Astrocyte (in vitro differentiated cells and primary cell): Measurements from ENCODE around the gene ZSWIM3. TPM values are rescaled to one million over a fixed set of nuclear protein-coding genes. Genes with fewer than 3 reads are reported as not detected.

Source experiments
- DNase-seq: peaks from one replicate; pipeline ENCODE4 v3.0.0-alpha.2; 2010; ENCODE audit warnings: low read depth
- FAIRE-seq: peaks from 2 replicates; lab custom pipeline; 2011; peaks lifted over from hg19 to GRCh38; lab: Jason Lieb, UNC
- H2AFZ ChIP-seq: 2 replicates; pipeline ENCODE4 v1.6.0; 2012; ENCODE audit warnings: low read depth, low read length, inconsistent platforms
- H3K27ac ChIP-seq: 2 replicates; pipeline ENCODE4 v1.5.1; 2011; ENCODE audit warnings: low read depth, low read length, inconsistent platforms
- H3K27me3 ChIP-seq: 2 replicates; pipeline ENCODE4 v1.6.0; 2011; ENCODE audit warnings: low read length, inconsistent platforms; ENCODE audit not compliant: insufficient read depth
- H3K36me3 ChIP-seq: 2 replicates; pipeline ENCODE4 v1.5.1; 2011; ENCODE audit warnings: low read length, inconsistent platforms; ENCODE audit not compliant: insufficient read depth
- H3K4me1 ChIP-seq: 2 replicates; pipeline ENCODE4 v1.5.1; 2011; ENCODE audit warnings: low read length, inconsistent platforms; ENCODE audit not compliant: insufficient read depth
- H3K4me2 ChIP-seq: 2 replicates; pipeline ENCODE4 v1.6.0; 2012; ENCODE audit warnings: low read length, inconsistent platforms
- H3K4me3 ChIP-seq: 2 replicates; pipeline ENCODE4 v1.5.1; 2011; ENCODE audit warnings: low read depth, mild to moderate bottlenecking, low read length, inconsistent platforms; ENCODE audit not compliant: insufficient read depth
- H3K79me2 ChIP-seq: 2 replicates; pipeline ENCODE4 v1.6.0; 2012; ENCODE audit warnings: mild to moderate bottlenecking, low read length, inconsistent platforms; ENCODE audit not compliant: insufficient read depth
- H3K9ac ChIP-seq: 2 replicates; pipeline ENCODE4 v1.6.0; 2012; ENCODE audit warnings: mild to moderate bottlenecking, low read length, inconsistent platforms
- H3K9me3 ChIP-seq: 2 replicates; pipeline ENCODE4 v1.5.1; 2012; ENCODE audit warnings: low read depth, mild to moderate bottlenecking, low read length, inconsistent platforms; ENCODE audit not compliant: insufficient read depth
- H4K20me1 ChIP-seq: 2 replicates; pipeline ENCODE4 v1.6.0; 2012; ENCODE audit warnings: low read length, inconsistent platforms; ENCODE audit not compliant: insufficient read depth
- H3K27ac Mint-ChIP-seq: one replicate; pipeline ENCODE4 v1.8.0; 2021; ENCODE audit warnings: mild to moderate bottlenecking, mixed read lengths; ENCODE audit not compliant: unreplicated experiment
- H3K27me3 Mint-ChIP-seq: one replicate; pipeline ENCODE4 v1.8.0; 2021; ENCODE audit warnings: low read depth, mixed read lengths; ENCODE audit not compliant: unreplicated experiment
- H3K36me3 Mint-ChIP-seq: one replicate; pipeline ENCODE4 v1.8.0; 2021; ENCODE audit warnings: low read depth, mixed read lengths; ENCODE audit not compliant: unreplicated experiment
- H3K4me1 Mint-ChIP-seq: one replicate; pipeline ENCODE4 v1.8.0; 2021; ENCODE audit warnings: low read depth, mixed read lengths; ENCODE audit not compliant: unreplicated experiment
- H3K4me3 Mint-ChIP-seq: one replicate; pipeline ENCODE4 v1.8.0; 2021; ENCODE audit warnings: mild to moderate bottlenecking, moderate library complexity, mixed read lengths; ENCODE audit not compliant: unreplicated experiment
- H3K9me3 Mint-ChIP-seq: one replicate; pipeline ENCODE4 v1.8.0; 2021; ENCODE audit warnings: mild to moderate bottlenecking, mixed read lengths; ENCODE audit not compliant: unreplicated experiment
- EZH2 ChIP-seq: IDR thresholded peaks from 2 replicates; pipeline ENCODE4 v1.6.1; 2012; ENCODE audit warnings: mild to moderate bottlenecking, low read length, inconsistent platforms; ENCODE audit not compliant: insufficient read depth
- total RNA-seq: library from RNA; stranded (reverse); gene quantifications from 2 replicates; pipeline ENCODE4 v1.2.1, GENCODE V29; 2021
- TF ChIP-seq, protein P1 (sequence below): IDR thresholded peaks from 2 replicates; pipeline ENCODE4 v1.5.1; 2011; ENCODE audit warnings: low read depth, mild to moderate bottlenecking, inconsistent platforms, low read length, moderate library complexity; ENCODE audit not compliant: insufficient read depth

The ZSWIM3 gene
- total RNA-seq, 1 donor from 2014 or later = 4.7 TPM

DNA sequence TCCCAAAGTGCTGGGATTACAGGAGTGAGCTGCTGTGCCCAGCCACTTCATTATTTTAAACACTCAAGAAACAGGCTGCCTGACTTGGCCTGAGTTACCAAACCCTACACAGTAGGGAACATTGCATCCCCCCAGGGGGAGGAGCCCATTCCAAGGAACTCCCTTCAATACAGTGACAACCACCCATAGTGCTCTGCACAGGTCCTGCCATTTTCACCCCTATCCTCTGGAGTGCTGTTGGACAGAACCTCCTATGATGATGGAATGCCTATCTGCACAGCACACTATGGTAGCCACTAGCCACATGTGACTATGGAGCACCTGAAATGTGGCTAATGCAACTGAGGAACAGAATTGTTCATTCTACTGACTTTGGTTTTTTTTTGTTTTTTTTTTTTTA lies 12.0 kb upstream of the ZSWIM3 start:
- H3K36me3 Mint-ChIP-seq = peaks cover 23% of the 10 kb centered on the region

DNA sequence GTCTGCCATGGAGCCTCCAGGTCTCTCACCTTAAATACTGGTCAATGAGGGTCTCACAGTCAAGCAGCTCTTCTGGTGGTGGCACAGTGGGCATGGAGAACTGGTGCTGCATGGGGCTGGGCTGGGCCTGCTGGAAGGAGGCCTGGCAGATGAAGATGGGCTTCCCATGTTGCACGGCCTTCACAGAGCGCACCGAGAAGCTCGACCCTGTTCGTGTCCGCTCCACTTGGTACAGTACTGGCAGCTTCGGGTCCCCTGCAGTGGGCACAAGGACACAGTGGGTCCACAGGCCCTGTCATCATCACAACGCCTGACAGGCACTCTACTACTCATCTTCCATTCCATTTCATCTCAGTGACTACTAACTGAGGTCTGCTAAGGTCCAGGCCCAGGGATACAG lies 9.0 kb upstream of the ZSWIM3 start:
- H3K36me3 ChIP-seq = peaks cover 12% of the 10 kb centered on the region
- no peak overlapping the region for H3K9ac ChIP-seq
- H3K4me1 Mint-ChIP-seq = no peaks in the 10 kb centered on the region
- no peak overlapping the region for H3K4me2 ChIP-seq
- no peak overlapping the region for H3K4me3 Mint-ChIP-seq
- H3K9me3 ChIP-seq = no peaks in the 10 kb centered on the region
- no peak overlapping the region for H3K27ac Mint-ChIP-seq
- DNase-seq (no peak), FAIRE-seq (no peak)
- H3K79me2 ChIP-seq = no peaks in the 10 kb centered on the region
- peaks cover 20% of the 10 kb centered on the region for H3K36me3 Mint-ChIP-seq
- H3K27me3 ChIP-seq = no peaks in the 10 kb centered on the region
- peaks cover 6% of the 10 kb centered on the region for H4K20me1 ChIP-seq
- no peak for TF ChIP-seq EZH2
- H3K4me3 ChIP-seq = no peak overlapping the region
- no peaks in the 10 kb centered on the region for H3K4me1 ChIP-seq
- no peaks in the 10 kb centered on the region for H3K9me3 Mint-ChIP-seq
- H3K27ac ChIP-seq = no peak overlapping the region
- no peak overlapping the region for H2AFZ ChIP-seq
- no peaks in the 10 kb centered on the region for H3K27me3 Mint-ChIP-seq

More for the DNA sequence above, 12.0 kb upstream of the ZSWIM3 start:
- Mint-ChIP-seq H3K27ac (no peak overlapping the region), H3K4me3 (no peak overlapping the region), H3K9me3 (no peaks in the 10 kb centered on the region), H3K27me3 (no peaks in the 10 kb centered on the region), H3K4me1 (no peaks in the 10 kb centered on the region)
- DNase-seq (no peak), FAIRE-seq (no peak)
- peaks cover 15% of the 10 kb centered on the region for H4K20me1 ChIP-seq
- no peak overlapping the region for H3K4me2 ChIP-seq
- H3K4me3 ChIP-seq = no peak overlapping the region
- H3K9ac ChIP-seq = no peak overlapping the region
- no peak for TF ChIP-seq EZH2
- TF ChIP-seq, protein P1, sequence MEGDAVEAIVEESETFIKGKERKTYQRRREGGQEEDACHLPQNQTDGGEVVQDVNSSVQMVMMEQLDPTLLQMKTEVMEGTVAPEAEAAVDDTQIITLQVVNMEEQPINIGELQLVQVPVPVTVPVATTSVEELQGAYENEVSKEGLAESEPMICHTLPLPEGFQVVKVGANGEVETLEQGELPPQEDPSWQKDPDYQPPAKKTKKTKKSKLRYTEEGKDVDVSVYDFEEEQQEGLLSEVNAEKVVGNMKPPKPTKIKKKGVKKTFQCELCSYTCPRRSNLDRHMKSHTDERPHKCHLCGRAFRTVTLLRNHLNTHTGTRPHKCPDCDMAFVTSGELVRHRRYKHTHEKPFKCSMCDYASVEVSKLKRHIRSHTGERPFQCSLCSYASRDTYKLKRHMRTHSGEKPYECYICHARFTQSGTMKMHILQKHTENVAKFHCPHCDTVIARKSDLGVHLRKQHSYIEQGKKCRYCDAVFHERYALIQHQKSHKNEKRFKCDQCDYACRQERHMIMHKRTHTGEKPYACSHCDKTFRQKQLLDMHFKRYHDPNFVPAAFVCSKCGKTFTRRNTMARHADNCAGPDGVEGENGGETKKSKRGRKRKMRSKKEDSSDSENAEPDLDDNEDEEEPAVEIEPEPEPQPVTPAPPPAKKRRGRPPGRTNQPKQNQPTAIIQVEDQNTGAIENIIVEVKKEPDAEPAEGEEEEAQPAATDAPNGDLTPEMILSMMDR = no peak
- H3K27me3 ChIP-seq = no peaks in the 10 kb centered on the region
- H3K36me3 ChIP-seq = peaks cover 21% of the 10 kb centered on the region
- no peaks in the 10 kb centered on the region for H3K79me2 ChIP-seq
- no peak overlapping the region for H3K27ac ChIP-seq
- H2AFZ ChIP-seq = no peak overlapping the region
- no peaks in the 10 kb centered on the region for H3K4me1 ChIP-seq
- H3K9me3 ChIP-seq = no peaks in the 10 kb centered on the region

DNA sequence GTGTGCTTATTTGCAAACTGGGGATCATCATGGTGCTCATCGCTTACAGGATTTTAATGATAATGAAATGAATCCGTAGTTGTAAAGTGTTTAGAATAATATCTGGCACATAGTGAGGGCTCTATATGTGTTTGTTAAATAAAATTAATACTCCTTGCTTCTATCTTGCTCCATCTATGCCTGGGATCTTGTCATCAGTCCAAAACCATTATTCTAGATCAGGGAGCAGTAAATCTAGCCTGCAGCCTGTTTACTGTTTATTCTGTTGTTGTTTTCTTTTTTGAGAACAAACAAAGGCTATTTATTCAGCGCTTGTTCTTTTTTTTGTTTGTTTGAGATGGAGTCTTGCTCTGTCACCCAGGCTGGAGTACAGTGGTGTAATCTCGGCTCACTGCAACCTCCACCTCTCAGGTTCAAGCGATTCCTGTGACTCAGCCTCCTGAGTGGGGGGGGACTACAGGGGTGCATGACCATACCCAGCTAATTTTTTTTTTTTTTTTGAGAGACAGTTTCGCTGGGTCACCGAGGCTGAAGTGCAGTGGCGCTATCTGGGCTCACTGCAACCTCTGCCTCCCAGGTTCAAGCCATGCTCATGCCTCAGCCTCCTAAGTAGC lies 8.3 kb upstream of the ZSWIM3 start:
- Histone ChIP-seq H3K27ac (no peak overlapping the region), H3K79me2 (no peaks in the 10 kb centered on the region), H4K20me1 (peaks cover 3% of the 10 kb centered on the region), H2AFZ (no peak overlapping the region), H3K36me3 (peaks cover 12% of the 10 kb centered on the region), H3K9me3 (no peaks in the 10 kb centered on the region), H3K4me1 (no peaks in the 10 kb centered on the region), H3K4me2 (no peak overlapping the region), H3K4me3 (no peak overlapping the region), H3K9ac (no peak overlapping the region), H3K27me3 (no peaks in the 10 kb centered on the region)
- no peaks in the 10 kb centered on the region for H3K4me1 Mint-ChIP-seq
- TF ChIP-seq, protein P1 = no peak
- no peak for TF ChIP-seq EZH2
- FAIRE-seq (no peak), DNase-seq (no peak)
- no peaks in the 10 kb centered on the region for H3K27me3 Mint-ChIP-seq
- no peaks in the 10 kb centered on the region for H3K9me3 Mint-ChIP-seq
- H3K36me3 Mint-ChIP-seq = peaks cover 23% of the 10 kb centered on the region
- H3K4me3 Mint-ChIP-seq = no peak overlapping the region
- H3K27ac Mint-ChIP-seq = no peak overlapping the region
